Measurements from ENCODE around the gene FRAT2. TPM values are rescaled to one million over a fixed set of nuclear protein-coding genes. Genes with fewer than 3 reads are reported as not detected.
A peak's percentile ranks its signal among the peaks of the same experiment; 100 is the strongest.

Gene FRAT2
- total RNA-seq, 3 donors from 2014 or later = 12.2 to 24.1 (median 15.4) TPM

- H3K4me1 ChIP-seq = no peaks in the 10 kb centered on the region
- H3K4me3 ChIP-seq = no peak overlapping the region
- no peak overlapping the region for H3K27ac ChIP-seq
- no peak for TF ChIP-seq POLR2AphosphoS5 (IDR thresholded peaks at IDR 0.05)
- no peak for TF ChIP-seq POLR2A (IDR thresholded peaks at IDR 0.05)
- no peak for TF ChIP-seq CTCF (IDR thresholded peaks at IDR 0.05)
- no peaks in the 10 kb centered on the region for H3K9me3 ChIP-seq
- no peak for DNase-seq (ENCODE audit: low spot score in 2 of 2)
- no peaks in the 10 kb centered on the region for H3K36me3 ChIP-seq
- H3K27me3 ChIP-seq = no peaks in the 10 kb centered on the region
- intact Hi-C loops (cut with DNase I; ENCODE audit: low total_unique reads) = no loop called here
Measured at GRCh38 chr10:97341416-97341815, 6.9 kb upstream of the FRAT2 start.

- Histone ChIP-seq H3K27ac (peak overlapping the region; percentile 53 to 84), H3K9me3 (no peaks in the 10 kb centered on the region), H3K4me1 (no peaks in the 10 kb centered on the region), H3K36me3 (no peaks in the 10 kb centered on the region), H3K4me3 (no peak overlapping the region), H3K27me3 (no peaks in the 10 kb centered on the region)
- DNase-seq (ENCODE audit: low spot score in 2 of 2) = no peak
- intact Hi-C loops (cut with DNase I; ENCODE audit: low total_unique reads) = no loop called here
- no peak for TF ChIP-seq POLR2A (IDR thresholded peaks at IDR 0.05)
- TF ChIP-seq CTCF (IDR thresholded peaks at IDR 0.05) = no peak
- no peak for TF ChIP-seq POLR2AphosphoS5 (IDR thresholded peaks at IDR 0.05)
Measured at GRCh38 chr10:97338041-97338440, 3.5 kb upstream of the FRAT2 start.

- TF ChIP-seq CTCF (IDR thresholded peaks at IDR 0.05) (no peak), POLR2A (IDR thresholded peaks at IDR 0.05) (no peak), POLR2AphosphoS5 (IDR thresholded peaks at IDR 0.05) (no peak)
- Histone ChIP-seq H3K36me3 (no peaks in the 10 kb centered on the region), H3K27me3 (no peaks in the 10 kb centered on the region), H3K9me3 (no peaks in the 10 kb centered on the region), H3K27ac (peak overlapping the region; percentile 81 to 84), H3K4me3 (peak overlapping the region in 2 of 3 donors; percentile 32 to 33), H3K4me1 (no peaks in the 10 kb centered on the region)
- intact Hi-C loops (cut with DNase I; ENCODE audit: low total_unique reads) = no loop called here
- DNase-seq (ENCODE audit: low spot score in 2 of 2) = peak; percentile 57 to 83
Measured at GRCh38 chr10:97336942-97337831, 2.7 kb upstream of the FRAT2 start.

GRCh38 chr10:97336446-97336845, 1.9 kb upstream of the FRAT2 start:
- H3K27me3 ChIP-seq = no peaks in the 10 kb centered on the region
- no peaks in the 10 kb centered on the region for H3K36me3 ChIP-seq
- no peaks in the 10 kb centered on the region for H3K9me3 ChIP-seq
- DNase-seq (ENCODE audit: low spot score in 2 of 2) = no peak
- intact Hi-C loops (cut with DNase I; ENCODE audit: low total_unique reads) = no loop called here
- TF ChIP-seq CTCF (IDR thresholded peaks at IDR 0.05) = no peak
- H3K27ac ChIP-seq = peak overlapping the region; percentile 81 to 84
- H3K4me3 ChIP-seq = peak overlapping the region in 1 of 3 donors; percentile 33
- peaks cover 4 to 7% of the 10 kb centered on the region in 2 donors for H3K4me1 ChIP-seq

GRCh38 chr10:97336006-97336405, 1.5 kb upstream of the FRAT2 start:
- intact Hi-C loops (cut with DNase I; ENCODE audit: low total_unique reads) = no loop called here
- Histone ChIP-seq H3K27me3 (no peaks in the 10 kb centered on the region), H3K9me3 (no peaks in the 10 kb centered on the region), H3K4me3 (no peak overlapping the region), H3K27ac (peak overlapping the region in 1 of 2 donors; percentile 84), H3K36me3 (no peaks in the 10 kb centered on the region), H3K4me1 (peaks cover 4 to 9% of the 10 kb centered on the region in 2 donors)
- TF ChIP-seq CTCF (IDR thresholded peaks at IDR 0.05) = no peak
- no peak for TF ChIP-seq POLR2AphosphoS5 (IDR thresholded peaks at IDR 0.05)
- TF ChIP-seq POLR2A (IDR thresholded peaks at IDR 0.05) = no peak
- no peak for DNase-seq (ENCODE audit: low spot score in 2 of 2)

Measured in breast epithelium (tissue), 4 donors.